ENCODE results near the gene CAPN5.

- no peak for TF ChIP-seq CTCF (IDR thresholded peaks at IDR 0.05; ENCODE audit: low read depth, low read length, missing input control)
- no peak for TF ChIP-seq JUND (IDR thresholded peaks at IDR 0.05)
- TF ChIP-seq SP1 (IDR thresholded peaks at IDR 0.05) = no peak
- TF ChIP-seq MAX (IDR thresholded peaks at IDR 0.05) = no peak
- TF ChIP-seq TAF1 (conservative IDR thresholded peaks at IDR 0.05) = no peak
Measured at GRCh38 chr11:77069969-77070582, 3.3 kb downstream of the CAPN5 start.

All from liver (tissue), 3 donors.